ENCODE results near the gene LTBP3.
A peak's percentile ranks its signal among the peaks of the same experiment; 100 is the strongest.

Gene LTBP3

DNA sequence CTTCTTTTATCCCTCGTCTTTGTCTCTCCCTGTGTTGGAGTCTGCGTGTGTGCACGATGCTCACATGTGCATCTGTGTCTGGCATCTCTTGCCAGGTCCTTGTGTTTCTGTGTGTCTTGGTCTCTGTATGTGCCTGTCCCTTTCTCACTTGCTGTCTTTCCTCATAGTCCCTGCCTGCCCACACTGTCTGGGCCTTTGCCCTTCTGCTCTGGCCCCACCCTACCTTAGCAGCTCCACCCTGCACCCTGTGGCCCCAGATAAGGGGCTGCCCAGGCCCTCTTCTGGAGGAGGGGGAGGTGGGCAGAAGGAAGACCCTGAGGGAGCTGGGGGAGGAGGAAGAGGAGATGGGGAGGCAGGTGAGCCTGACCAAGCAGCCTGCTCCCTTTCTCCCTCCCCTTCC lies 20.5 kb upstream of the LTBP3 start:
- no peak overlapping the region for H3K4me3 ChIP-seq (ENCODE audit: low read depth, low read length)
- DNase-seq (ENCODE audit: low read depth), result no peak
- TF ChIP-seq, protein P1, sequence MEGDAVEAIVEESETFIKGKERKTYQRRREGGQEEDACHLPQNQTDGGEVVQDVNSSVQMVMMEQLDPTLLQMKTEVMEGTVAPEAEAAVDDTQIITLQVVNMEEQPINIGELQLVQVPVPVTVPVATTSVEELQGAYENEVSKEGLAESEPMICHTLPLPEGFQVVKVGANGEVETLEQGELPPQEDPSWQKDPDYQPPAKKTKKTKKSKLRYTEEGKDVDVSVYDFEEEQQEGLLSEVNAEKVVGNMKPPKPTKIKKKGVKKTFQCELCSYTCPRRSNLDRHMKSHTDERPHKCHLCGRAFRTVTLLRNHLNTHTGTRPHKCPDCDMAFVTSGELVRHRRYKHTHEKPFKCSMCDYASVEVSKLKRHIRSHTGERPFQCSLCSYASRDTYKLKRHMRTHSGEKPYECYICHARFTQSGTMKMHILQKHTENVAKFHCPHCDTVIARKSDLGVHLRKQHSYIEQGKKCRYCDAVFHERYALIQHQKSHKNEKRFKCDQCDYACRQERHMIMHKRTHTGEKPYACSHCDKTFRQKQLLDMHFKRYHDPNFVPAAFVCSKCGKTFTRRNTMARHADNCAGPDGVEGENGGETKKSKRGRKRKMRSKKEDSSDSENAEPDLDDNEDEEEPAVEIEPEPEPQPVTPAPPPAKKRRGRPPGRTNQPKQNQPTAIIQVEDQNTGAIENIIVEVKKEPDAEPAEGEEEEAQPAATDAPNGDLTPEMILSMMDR (IDR thresholded peaks at IDR 0.05; ENCODE audit: low read depth, low read length, missing control alignments), result no peak

DNA sequence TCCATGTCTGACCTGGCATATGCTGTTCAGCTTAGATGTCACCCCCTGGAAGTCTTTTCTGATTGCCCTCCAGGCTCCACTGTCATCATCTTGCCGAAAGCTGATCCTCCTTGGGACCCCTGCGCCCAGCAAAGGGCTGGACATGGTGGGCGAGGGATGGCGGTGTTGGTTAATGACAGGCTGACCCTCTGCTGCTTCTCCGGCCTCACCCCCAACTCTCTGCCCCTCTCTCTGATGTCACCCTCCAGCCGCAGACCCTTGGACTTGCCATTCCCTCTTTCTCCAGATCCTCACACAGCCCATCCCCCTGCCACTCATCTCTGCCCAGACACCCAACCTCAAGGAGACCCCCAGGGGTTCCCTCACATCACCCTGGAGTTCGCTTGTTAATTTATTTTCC lies 20.0 kb upstream of the LTBP3 start:
- DNase-seq (ENCODE audit: low read depth), result no peak
- TF ChIP-seq, protein P1 (IDR thresholded peaks at IDR 0.05; ENCODE audit: low read depth, low read length, missing control alignments), result no peak
- peak overlapping the region; percentile 90 for H3K4me3 ChIP-seq (ENCODE audit: low read depth, low read length)

DNA sequence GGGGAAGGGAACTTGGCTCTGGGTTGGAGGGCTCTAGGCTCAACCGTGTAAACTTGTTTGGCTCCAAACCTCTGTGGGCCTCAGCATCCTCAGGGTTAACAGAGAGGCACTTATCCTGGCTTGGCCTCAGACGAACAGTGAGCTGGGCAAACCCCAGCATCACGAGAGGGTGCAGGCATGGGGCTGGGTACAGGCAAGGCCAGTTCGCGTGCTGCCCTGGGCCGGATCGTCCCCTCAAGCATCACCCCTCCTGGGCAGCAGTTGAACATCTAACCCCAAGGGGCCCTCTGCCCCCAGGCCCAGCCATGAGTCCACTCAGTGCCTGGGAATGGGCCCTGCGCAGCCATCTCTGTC lies 19.6 kb upstream of the LTBP3 start:
- H3K4me3 ChIP-seq (ENCODE audit: low read depth, low read length), result peak overlapping the region; percentile 90
- TF ChIP-seq, protein P1 (IDR thresholded peaks at IDR 0.05; ENCODE audit: low read depth, low read length, missing control alignments), result no peak
- DNase-seq (ENCODE audit: low read depth), result no peak

DNA sequence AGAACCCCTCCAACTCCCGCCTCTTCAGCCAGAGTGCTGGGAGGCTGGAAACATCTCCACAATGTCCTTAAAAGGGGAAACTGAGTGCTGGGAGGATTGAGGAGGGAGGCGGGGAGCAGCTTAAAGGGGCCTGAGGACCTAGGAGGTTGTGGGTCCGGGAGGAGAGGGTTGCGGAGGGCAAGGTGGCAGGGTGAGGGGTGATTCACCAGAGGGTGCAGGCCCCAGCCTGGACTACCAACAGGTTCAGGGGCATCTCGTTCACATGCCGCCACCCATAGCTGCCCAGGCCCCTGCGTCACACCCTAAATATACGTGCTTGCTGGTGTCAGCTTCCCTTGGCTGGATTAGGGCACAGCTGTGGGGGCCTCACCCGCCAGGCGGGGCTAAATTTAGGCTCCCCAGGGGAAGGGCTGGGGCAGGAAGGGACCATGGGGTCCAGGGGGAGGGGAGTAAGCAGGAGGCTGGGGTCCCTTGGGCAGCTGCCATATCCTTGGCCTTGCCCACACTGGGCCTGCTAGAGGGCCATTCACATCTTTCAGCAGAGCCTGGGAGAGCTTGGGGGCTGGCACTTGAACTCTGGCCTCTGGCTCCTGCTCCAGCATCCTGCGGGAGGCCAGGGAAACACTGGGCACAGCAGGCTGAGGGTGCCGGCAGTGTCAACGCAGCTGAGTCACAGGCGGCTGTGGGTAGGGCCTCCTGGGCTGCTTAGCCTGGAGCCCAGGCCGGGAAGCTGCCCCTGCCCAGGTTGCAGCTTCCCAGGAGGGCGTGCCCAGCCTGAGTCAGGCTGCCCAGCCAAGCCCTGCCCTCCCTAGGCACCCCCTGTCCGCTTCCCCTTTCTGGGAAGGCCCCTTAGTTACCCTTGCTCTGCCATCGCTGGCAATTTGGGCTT lies 19.0 kb upstream of the LTBP3 start:
- peak overlapping the region; percentile 90 for H3K4me3 ChIP-seq (ENCODE audit: low read depth, low read length)
- DNase-seq (ENCODE audit: low read depth), result no peak
- TF ChIP-seq, protein P1 (IDR thresholded peaks at IDR 0.05; ENCODE audit: low read depth, low read length, missing control alignments), result no peak

DNA sequence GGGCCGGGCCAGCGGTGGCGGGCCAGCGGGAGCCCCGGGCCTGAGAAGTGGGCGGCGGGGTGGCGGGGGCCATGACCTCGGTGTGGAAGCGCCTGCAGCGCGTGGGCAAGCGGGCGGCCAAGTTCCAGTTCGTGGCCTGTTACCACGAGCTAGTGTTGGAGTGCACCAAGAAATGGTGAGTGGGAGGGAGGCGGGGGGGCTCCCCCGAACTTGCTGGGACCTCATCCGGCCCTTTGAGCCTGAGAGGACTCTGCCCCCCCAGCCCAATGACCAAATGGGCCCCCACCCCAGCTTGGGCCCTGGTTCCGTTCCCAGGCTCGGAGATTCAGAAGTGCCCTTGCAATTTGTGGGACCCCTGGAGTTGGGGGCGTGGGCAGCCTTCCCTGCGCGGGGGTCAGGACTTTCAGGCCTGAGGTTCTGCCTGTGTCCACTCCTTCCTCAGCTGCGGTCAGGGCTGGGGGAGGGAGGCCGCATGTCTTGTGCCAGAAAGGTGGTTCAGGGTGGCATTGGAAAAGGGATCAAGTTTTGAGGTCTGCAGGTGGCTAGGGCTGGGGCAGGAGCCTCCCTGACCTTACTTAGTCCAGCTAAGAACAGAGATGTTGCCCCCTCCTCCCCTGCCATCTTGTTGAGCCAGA lies 18.2 kb upstream of the LTBP3 start:
- H3K4me3 ChIP-seq (ENCODE audit: low read depth, low read length), result peak overlapping the region; percentile 90
- TF ChIP-seq, protein P1 (IDR thresholded peaks at IDR 0.05; ENCODE audit: low read depth, low read length, missing control alignments), result no peak
- no peak for DNase-seq (ENCODE audit: low read depth)

DNA sequence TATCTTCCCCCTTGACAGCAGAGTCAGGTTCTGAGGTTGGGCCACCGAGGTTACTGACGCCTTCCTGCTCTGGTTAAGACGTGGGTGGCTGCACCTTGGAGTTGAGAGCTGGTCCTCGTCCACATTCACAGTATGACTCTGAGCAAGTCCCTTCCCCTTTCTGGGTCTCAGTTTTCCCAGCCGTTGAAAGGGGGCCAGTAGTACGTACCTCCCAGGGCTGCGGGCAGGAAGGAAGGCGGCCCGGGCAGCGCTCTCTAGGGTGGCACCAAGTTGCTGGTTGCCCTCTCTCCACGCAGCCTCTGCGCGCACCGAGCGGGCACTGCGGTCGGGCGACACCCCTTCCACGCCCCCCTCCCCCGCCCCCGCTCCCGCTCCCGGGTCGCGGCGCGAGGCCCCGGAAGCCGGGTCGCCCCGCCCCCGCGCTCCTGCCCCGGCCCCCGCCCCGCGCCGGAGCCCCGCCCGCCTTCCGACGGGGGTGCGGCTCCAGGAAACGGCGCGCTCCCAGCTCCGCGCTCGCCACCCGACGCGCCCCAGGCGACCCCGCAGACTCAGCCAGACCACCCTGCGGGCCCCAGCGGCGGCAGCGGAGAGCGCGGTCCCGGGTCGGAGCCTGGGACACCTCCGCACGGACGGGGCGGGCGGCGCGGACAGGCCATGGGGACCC lies 17.5 kb upstream of the LTBP3 start, which contains the start of gene EHBP1L1:
EHBP1L1 (plus strand) TSS at position 486 of the 664 bp plus-strand sequence. CDS start 250 bp downstream, outside the sequence.
- peak within 1 kb of the TSS; percentile 90 for H3K4me3 ChIP-seq (ENCODE audit: low read depth, low read length)
- peak; percentile 75 for DNase-seq (ENCODE audit: low read depth)
- TF ChIP-seq, protein P1 (IDR thresholded peaks at IDR 0.05; ENCODE audit: low read depth, low read length, missing control alignments), result no peak
